Activated CD4-positive, alpha-beta memory T cell treated with anti-CD3 and anti-CD28 coated beads, Interleukin-2, amount 10 ng/mL, durations not matched to agents 7 days and 5 days (primary cell): Measurements from ENCODE around the gene DSC3. TPM values are rescaled to one million over a fixed set of nuclear protein-coding genes. Genes with fewer than 3 reads are reported as not detected.
"Not testable (repeated sequence)": the region's sequence is repeated elsewhere in the genome, so short reads cannot be mapped to it uniquely, and the experiment has no call there.

ENCODE experiments used
- CTCF ChIA-PET: fragments of 350-600 bp; sonication (Branson Sonifier 250); formaldehyde crosslinking; loops from one replicate; lab custom pipeline; 2021; ENCODE audit warnings: antibody characterized with exemption, inconsistent platforms; lab: Charles Lee
- POLR2A ChIA-PET: fragments of 350-600 bp; sonication (Branson Sonifier 250); formaldehyde crosslinking; loops from one replicate; lab custom pipeline; 2021; ENCODE audit warnings: antibody characterized with exemption; lab: Charles Lee
- DNase-seq: peaks from one replicate; pipeline ENCODE4 v3.0.0-alpha.2; 2020
- H3K27ac Mint-ChIP-seq: one replicate; pipeline ENCODE4 v1.8.0; 2021; ENCODE audit warnings: mild to moderate bottlenecking, mixed read lengths
- H3K27me3 Mint-ChIP-seq: one replicate; pipeline ENCODE4 v1.8.0; 2021; ENCODE audit warnings: mixed read lengths
- H3K36me3 Mint-ChIP-seq: one replicate; pipeline ENCODE4 v1.8.0; 2021; ENCODE audit warnings: low read depth, mixed read lengths
- H3K4me1 Mint-ChIP-seq: one replicate; pipeline ENCODE4 v1.8.0; 2021; ENCODE audit warnings: mixed read lengths
- H3K4me3 Mint-ChIP-seq: one replicate; pipeline ENCODE4 v1.8.0; 2021; ENCODE audit warnings: mild to moderate bottlenecking, mixed read lengths
- H3K9me3 Mint-ChIP-seq: one replicate; pipeline ENCODE4 v1.8.0; 2021; ENCODE audit warnings: mixed read lengths
- total RNA-seq, 2 experiments: library from RNA; stranded (reverse); gene quantifications; one replicate each; pipeline ENCODE4 v1.2.3, GENCODE V29; 2021

The DSC3 gene
- total RNA-seq, 2 experiments from 2014 or later: not detected

DNA sequence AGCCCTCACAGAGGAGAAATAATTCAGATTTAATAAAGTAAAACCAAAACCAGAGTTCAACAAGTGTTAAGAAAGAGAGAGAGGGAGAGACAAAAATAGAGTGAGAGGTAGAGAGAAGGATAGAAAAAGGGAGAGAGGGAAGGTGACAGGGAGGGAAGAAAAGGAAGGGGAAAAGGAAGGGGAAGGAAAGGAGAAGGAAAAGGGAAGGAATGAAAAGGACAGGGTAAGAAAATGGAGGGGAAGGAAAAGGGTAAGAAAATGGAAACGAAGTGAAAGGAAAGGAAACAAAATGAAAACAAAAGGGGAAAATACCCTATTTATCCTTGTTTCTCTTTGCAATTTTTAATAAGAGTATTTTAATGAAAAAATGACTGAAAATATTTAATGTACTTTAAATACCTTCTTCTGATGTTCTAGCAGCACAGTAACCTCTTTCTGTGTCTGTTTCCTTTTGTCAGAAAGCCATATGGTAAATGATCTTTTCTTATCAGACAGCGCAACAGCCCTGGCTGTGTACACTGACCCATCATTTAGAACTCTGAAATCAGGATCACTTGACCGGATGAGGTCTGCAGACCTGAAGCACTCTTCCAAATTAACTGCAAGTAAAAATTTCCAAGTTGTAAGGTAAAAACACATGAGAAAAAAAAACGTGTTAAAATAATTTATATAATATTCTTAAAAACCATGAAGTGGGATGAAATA is 11.8 kb downstream of the DSC3 start:
- no peaks in the 10 kb centered on the region for H3K9me3 Mint-ChIP-seq
- DNase-seq: no peak
- H3K4me3 Mint-ChIP-seq: no peak overlapping the region
- H3K36me3 Mint-ChIP-seq: no peaks in the 10 kb centered on the region
- H3K27me3 Mint-ChIP-seq: no peaks in the 10 kb centered on the region
- H3K27ac Mint-ChIP-seq: no peak overlapping the region
- CTCF ChIA-PET: no interaction called here
- POLR2A ChIA-PET: no interaction called here
- no peaks in the 10 kb centered on the region for H3K4me1 Mint-ChIP-seq

- POLR2A ChIA-PET: no interaction called here
- Mint-ChIP-seq H3K36me3 (no peaks in the 10 kb centered on the region), H3K9me3 (peaks cover 2% of the 10 kb centered on the region), H3K4me3 (no peak overlapping the region), H3K4me1 (no peaks in the 10 kb centered on the region), H3K27ac (no peak overlapping the region), H3K27me3 (no peaks in the 10 kb centered on the region)
- no peak for DNase-seq
- CTCF ChIA-PET: no interaction called here
These were observed 26.7 kb downstream of the DSC3 start for GRCh38 chr18:31015715-31016434.

- CTCF ChIA-PET, H3K27me3 Mint-ChIP-seq: not testable (repeated sequence)
These were observed 31.1 kb downstream of the DSC3 start for GRCh38 chr18:31011455-31011854.

GRCh38 chr18:31010601-31011000 is 31.9 kb downstream of the DSC3 start:
- no peak for DNase-seq
- ChIA-PET CTCF (no interaction called here), POLR2A (no interaction called here)
- Mint-ChIP-seq H3K27ac (no peak overlapping the region), H3K36me3 (no peaks in the 10 kb centered on the region), H3K4me3 (no peak overlapping the region), H3K9me3 (peaks cover 2% of the 10 kb centered on the region), H3K4me1 (no peaks in the 10 kb centered on the region), H3K27me3 (no peaks in the 10 kb centered on the region)

More at GRCh38 chr18:31011455-31011854, 31.1 kb downstream of the DSC3 start:
- H3K36me3 Mint-ChIP-seq, H3K4me3 Mint-ChIP-seq, H3K27ac Mint-ChIP-seq, DNase-seq, H3K4me1 Mint-ChIP-seq, POLR2A ChIA-PET, H3K9me3 Mint-ChIP-seq: not testable (repeated sequence)

GRCh38 chr18:30999887-31000628 is 42.5 kb downstream of the DSC3 start:
- CTCF ChIA-PET: interaction anchor here (1.4 kb wide), 1 partner anchor 13 kb away, joined by 4 read pairs; no protein-coding TSS in a partner anchor
- H3K4me1 Mint-ChIP-seq: no peaks in the 10 kb centered on the region
- POLR2A ChIA-PET: no interaction called here
- H3K27ac Mint-ChIP-seq: no peak overlapping the region
- H3K9me3 Mint-ChIP-seq: peaks cover 1% of the 10 kb centered on the region
- no peaks in the 10 kb centered on the region for H3K36me3 Mint-ChIP-seq
- no peak overlapping the region for H3K4me3 Mint-ChIP-seq
- DNase-seq: no peak
- H3K27me3 Mint-ChIP-seq: no peaks in the 10 kb centered on the region

DNA sequence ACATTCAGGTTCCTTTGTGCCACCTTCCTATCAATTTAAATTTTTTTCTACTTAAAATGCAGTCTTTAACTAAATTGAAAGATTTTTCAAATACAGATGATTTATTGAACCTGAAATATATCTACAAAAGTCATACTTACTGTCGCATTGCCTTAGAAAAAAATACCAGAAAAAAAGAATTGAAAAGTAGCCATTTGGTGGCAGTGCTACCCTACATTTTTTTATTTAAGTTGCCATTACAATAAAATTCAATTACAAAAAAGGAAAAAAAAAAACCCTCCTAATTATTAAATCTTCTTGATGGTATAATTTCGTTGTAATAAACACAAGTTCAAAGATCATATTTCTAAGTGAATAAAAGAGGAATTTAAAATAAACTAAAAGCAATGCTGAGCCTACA is 43.4 kb downstream of the DSC3 start:
- H3K36me3 Mint-ChIP-seq: no peaks in the 10 kb centered on the region
- H3K4me3 Mint-ChIP-seq: no peak overlapping the region
- DNase-seq: no peak
- no peaks in the 10 kb centered on the region for H3K9me3 Mint-ChIP-seq
- H3K27ac Mint-ChIP-seq: no peak overlapping the region
- ChIA-PET CTCF (no interaction called here), POLR2A (no interaction called here)
- H3K27me3 Mint-ChIP-seq: no peaks in the 10 kb centered on the region
- no peaks in the 10 kb centered on the region for H3K4me1 Mint-ChIP-seq

DNA sequence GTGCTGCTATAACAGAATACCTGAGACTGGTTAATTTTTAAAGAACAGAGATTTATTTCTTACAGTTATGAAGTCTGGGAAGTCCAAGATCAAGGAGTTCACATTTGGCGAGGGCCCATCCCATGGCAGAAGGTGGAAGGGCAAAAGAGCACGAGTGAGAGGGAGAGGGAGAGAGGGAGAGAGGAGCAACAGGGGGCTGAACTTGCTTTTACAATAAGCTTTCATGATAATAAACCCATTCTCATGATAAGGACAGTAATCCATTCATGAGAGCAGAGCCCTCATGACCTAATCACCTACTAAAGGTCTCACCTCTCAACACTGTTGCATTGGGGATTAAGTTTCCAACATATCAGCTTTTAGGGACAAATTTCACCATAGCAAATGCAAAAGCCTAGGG is 45.3 kb downstream of the DSC3 start:
- no peak overlapping the region for H3K27ac Mint-ChIP-seq
- ChIA-PET POLR2A (no interaction called here), CTCF (no interaction called here)
- no peaks in the 10 kb centered on the region for H3K4me1 Mint-ChIP-seq
- DNase-seq: no peak
- no peak overlapping the region for H3K4me3 Mint-ChIP-seq
- no peaks in the 10 kb centered on the region for H3K9me3 Mint-ChIP-seq
- H3K27me3 Mint-ChIP-seq: no peaks in the 10 kb centered on the region
- no peaks in the 10 kb centered on the region for H3K36me3 Mint-ChIP-seq

- CTCF ChIA-PET: no interaction called here
- no peaks in the 10 kb centered on the region for H3K4me1 Mint-ChIP-seq
- no peaks in the 10 kb centered on the region for H3K9me3 Mint-ChIP-seq
These were observed 50.3 kb downstream of the DSC3 start for GRCh38 chr18:30992231-30992630.

DNA sequence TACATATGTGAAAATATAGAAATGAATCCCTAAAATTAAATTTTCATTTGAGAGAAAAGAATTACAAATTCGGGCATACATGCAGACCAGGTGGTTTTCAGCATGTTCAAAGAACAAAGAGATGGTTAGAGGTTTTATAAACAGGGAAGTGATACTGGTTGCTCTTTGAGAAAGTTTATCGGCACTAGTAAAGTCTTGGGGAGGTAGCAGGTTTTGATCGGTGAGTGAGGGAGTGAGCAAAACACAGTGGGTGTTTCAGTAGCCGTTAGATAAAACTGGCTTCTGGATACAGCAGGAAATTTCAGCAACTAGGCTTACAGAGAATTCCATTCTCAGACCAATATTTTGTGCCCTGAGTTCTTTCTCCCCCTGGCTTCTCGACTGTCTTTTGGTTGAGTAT is 51.1 kb downstream of the DSC3 start:
- Mint-ChIP-seq H3K4me3 (no peak overlapping the region), H3K36me3 (no peaks in the 10 kb centered on the region), H3K27ac (no peak overlapping the region), H3K9me3 (no peaks in the 10 kb centered on the region), H3K4me1 (no peaks in the 10 kb centered on the region), H3K27me3 (no peaks in the 10 kb centered on the region)
- POLR2A ChIA-PET: no interaction called here
- CTCF ChIA-PET: no interaction called here
- no peak for DNase-seq

More at GRCh38 chr18:30992231-30992630, 50.3 kb downstream of the DSC3 start:
- DNase-seq: no peak
- Mint-ChIP-seq H3K27ac (no peak overlapping the region), H3K36me3 (no peaks in the 10 kb centered on the region), H3K4me3 (no peak overlapping the region), H3K27me3 (no peaks in the 10 kb centered on the region)
- POLR2A ChIA-PET: no interaction called here

GRCh38 chr18:30989141-30989540 is 53.4 kb downstream of the DSC3 start:
- Mint-ChIP-seq H3K36me3 (no peaks in the 10 kb centered on the region), H3K4me1 (no peaks in the 10 kb centered on the region), H3K9me3 (peaks cover 4% of the 10 kb centered on the region), H3K27ac (no peak overlapping the region), H3K4me3 (no peak overlapping the region), H3K27me3 (no peaks in the 10 kb centered on the region)
- CTCF ChIA-PET: no interaction called here
- no peak for DNase-seq
- POLR2A ChIA-PET: no interaction called here

DNA sequence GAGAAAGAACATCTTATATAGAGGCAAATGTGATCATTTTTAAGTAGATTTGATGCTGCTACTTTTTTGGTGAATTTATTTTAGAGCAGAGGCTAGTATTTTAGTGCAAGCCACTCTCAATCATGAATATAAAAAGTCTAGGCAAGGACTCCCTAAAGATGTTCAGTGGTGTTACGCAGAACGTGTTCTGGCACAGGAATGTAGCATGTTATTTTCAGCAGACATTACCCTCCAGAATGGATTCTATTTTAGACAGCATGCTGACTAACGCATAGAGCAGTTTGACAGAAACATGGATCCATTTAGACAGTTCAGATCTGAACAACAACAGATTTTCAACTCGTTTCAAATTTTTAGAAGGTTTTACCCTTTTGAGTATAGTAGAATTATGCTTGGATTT is 54.1 kb downstream of the DSC3 start:
- ChIA-PET POLR2A (no interaction called here), CTCF (no interaction called here)
- H3K9me3 Mint-ChIP-seq: peaks cover 4% of the 10 kb centered on the region

GRCh38 chr18:30987467-30988241 is 54.9 kb downstream of the DSC3 start:
- CTCF ChIA-PET: no interaction called here
- Mint-ChIP-seq H3K36me3 (no peaks in the 10 kb centered on the region), H3K4me1 (no peaks in the 10 kb centered on the region), H3K27ac (no peak overlapping the region), H3K4me3 (no peak overlapping the region), H3K9me3 (peaks cover 7% of the 10 kb centered on the region), H3K27me3 (no peaks in the 10 kb centered on the region)
- DNase-seq: no peak
- POLR2A ChIA-PET: no interaction called here

More for the DNA sequence above, 54.1 kb downstream of the DSC3 start:
- no peaks in the 10 kb centered on the region for H3K27me3 Mint-ChIP-seq
- DNase-seq: no peak
- no peak overlapping the region for H3K27ac Mint-ChIP-seq
- no peaks in the 10 kb centered on the region for H3K36me3 Mint-ChIP-seq
- H3K4me3 Mint-ChIP-seq: no peak overlapping the region
- H3K4me1 Mint-ChIP-seq: no peaks in the 10 kb centered on the region

- no peak for DNase-seq
- peaks cover 8% of the 10 kb centered on the region for H3K9me3 Mint-ChIP-seq
- CTCF ChIA-PET: no interaction called here
These were observed 56.8 kb downstream of the DSC3 start for GRCh38 chr18:30985753-30986152.

More at GRCh38 chr18:30985753-30986152, 56.8 kb downstream of the DSC3 start:
- Mint-ChIP-seq H3K4me3 (no peak overlapping the region), H3K27ac (no peak overlapping the region), H3K27me3 (no peaks in the 10 kb centered on the region), H3K4me1 (no peaks in the 10 kb centered on the region), H3K36me3 (no peaks in the 10 kb centered on the region)
- POLR2A ChIA-PET: no interaction called here
